GM19025 (cell line): Measurements from ENCODE around the gene CEACAM6.
"Not testable (repeated sequence)": the region's sequence is repeated elsewhere in the genome, so short reads cannot be mapped to it uniquely, and the experiment has no call there.

Source experiments
- ATAC-seq: cut with Tn5 transposase; IDR thresholded peaks from one replicate; pipeline ENCODE4 v1.9.1; 2021; ENCODE audit warnings: mild to moderate bottlenecking, low read depth, moderate library complexity; ENCODE audit not compliant: unreplicated experiment

CEACAM6 gene

GRCh38 chr19:41755328-41755913, at the start of gene CEACAM6:
Gene CEACAM6 (plus strand): TSS chr19:41755530. CDS start chr19:41755639, 109 bp downstream.
- ATAC-seq = no peak

GRCh38 chr19:41706741-41707501, 48.4 kb upstream of the CEACAM6 start:
- no peak for ATAC-seq

GRCh38 chr19:41707502-41707812, 47.9 kb upstream of the CEACAM6 start:
- ATAC-seq = no peak

- ATAC-seq = no peak
Measured at GRCh38 chr19:41707871-41708371, 47.4 kb upstream of the CEACAM6 start.

- ATAC-seq = no peak
Measured at GRCh38 chr19:41708481-41708880, 46.8 kb upstream of the CEACAM6 start, which contains the start of gene CEACAM5. Gene CEACAM5 (plus strand): TSS chr19:41708626. CDS start chr19:41708732, 106 bp downstream.

- ATAC-seq = not testable (repeated sequence)
Measured at GRCh38 chr19:41709516-41709915, 45.8 kb upstream of the CEACAM6 start.

GRCh38 chr19:41709951-41710645, 45.2 kb upstream of the CEACAM6 start:
- ATAC-seq = no peak

- ATAC-seq = no peak
Measured at GRCh38 chr19:41711376-41712261, 43.7 kb upstream of the CEACAM6 start.

GRCh38 chr19:41714598-41714997, 40.7 kb upstream of the CEACAM6 start:
- ATAC-seq = no peak

GRCh38 chr19:41718761-41719160, 36.6 kb upstream of the CEACAM6 start:
- no peak for ATAC-seq

- no peak for ATAC-seq
Measured at GRCh38 chr19:41720103-41720502, 35.2 kb upstream of the CEACAM6 start.

- no peak for ATAC-seq
Measured at GRCh38 chr19:41726493-41726892, 28.8 kb upstream of the CEACAM6 start.

- ATAC-seq = no peak
Measured at GRCh38 chr19:41734156-41734555, 21.2 kb upstream of the CEACAM6 start.

- ATAC-seq = no peak
Measured at GRCh38 chr19:41734585-41734984, 20.7 kb upstream of the CEACAM6 start.

GRCh38 chr19:41735071-41735600, 20.2 kb upstream of the CEACAM6 start:
- no peak for ATAC-seq

- no peak for ATAC-seq
Measured at GRCh38 chr19:41739361-41739760, 16.0 kb upstream of the CEACAM6 start.

GRCh38 chr19:41740415-41741243, 14.7 kb upstream of the CEACAM6 start:
- no peak for ATAC-seq

- ATAC-seq = no peak
Measured at GRCh38 chr19:41741244-41741554, 14.1 kb upstream of the CEACAM6 start.

GRCh38 chr19:41744850-41745249, 10.5 kb upstream of the CEACAM6 start:
- no peak for ATAC-seq
